Stimulated activated CD8-positive, alpha-beta memory T cell treated with anti-CD3 and anti-CD28 coated beads, Interleukin-7, amount 100 ng/mL, for 4 hours (primary cell): ENCODE measurements around the gene ARL15.
A peak's percentile ranks its signal among the peaks of the same experiment; 100 is the strongest.

ENCODE experiments used
- DNase-seq, 2 donors: peaks; one replicate each; pipeline ENCODE4 v3.0.0-alpha.2; 2020; ENCODE audit warnings: low read depth in 2 of 2

ARL15 gene

GRCh38 chr5:54315736-54316528, 5.6 kb upstream of the ARL15 start:
- no peak for DNase-seq

DNA sequence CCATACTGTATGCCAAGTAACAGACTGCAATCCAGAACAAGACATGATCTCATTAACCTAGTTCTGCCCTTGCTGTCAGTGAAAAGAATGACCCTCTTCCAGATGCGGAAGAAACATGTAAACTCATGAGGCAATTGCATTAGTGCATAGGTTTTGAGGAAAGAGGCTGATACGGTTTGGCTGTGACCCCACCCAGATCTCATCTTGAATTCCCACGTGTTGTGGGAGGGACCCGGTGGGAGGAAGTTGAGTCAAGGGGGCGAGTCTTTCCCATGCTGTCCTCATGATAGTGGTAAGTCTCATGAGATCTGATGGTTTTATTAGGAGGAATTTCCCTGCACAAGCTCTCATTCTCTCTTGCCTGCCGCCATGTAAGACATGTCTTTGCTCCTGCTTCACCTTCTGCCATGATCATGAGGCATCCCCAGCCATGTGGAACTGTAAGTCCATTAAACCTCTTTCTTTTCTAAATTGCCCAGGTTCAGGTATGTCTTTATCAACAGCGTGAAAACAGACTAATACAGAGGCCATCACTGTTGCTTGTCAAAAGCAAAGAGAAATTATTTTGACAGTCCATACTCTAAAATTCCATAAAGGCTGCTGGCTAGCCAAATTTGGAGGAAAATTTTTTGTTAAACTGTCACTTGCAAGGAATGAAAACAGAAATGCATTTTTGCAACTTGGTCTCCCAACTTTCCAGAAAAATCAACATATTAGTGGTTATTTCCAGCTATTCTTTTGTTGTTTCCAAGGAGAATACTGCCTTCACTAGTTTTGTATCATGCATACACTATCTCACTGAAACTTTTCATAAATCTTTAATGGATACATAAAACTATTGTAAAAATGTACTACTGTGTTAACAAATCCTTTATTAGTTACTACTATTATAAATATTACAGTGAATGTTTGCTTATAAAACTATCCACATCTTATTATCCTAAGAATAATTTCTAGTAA, 3.2 kb upstream of the ARL15 start:
- DNase-seq, result no peak

DNA sequence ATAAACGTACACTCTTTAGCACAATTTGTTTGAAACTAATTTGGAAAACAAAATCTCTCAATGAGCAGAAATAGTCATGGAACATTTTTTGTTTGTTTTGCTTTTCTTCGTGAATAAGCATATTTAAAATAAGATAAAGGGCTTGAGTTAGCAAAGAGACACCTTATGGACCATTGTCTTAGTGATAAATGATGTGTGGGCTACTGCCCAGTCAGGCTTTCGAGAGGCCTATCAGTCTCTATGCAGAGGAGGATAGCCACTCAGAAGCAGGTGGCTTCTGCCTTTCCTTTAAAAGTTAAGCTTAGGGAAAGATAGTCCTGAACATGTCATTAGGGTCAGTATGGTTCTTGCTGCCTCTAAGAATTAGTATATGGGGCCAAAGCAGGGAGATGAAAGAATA, 2.1 kb upstream of the ARL15 start:
- no peak for DNase-seq

DNA sequence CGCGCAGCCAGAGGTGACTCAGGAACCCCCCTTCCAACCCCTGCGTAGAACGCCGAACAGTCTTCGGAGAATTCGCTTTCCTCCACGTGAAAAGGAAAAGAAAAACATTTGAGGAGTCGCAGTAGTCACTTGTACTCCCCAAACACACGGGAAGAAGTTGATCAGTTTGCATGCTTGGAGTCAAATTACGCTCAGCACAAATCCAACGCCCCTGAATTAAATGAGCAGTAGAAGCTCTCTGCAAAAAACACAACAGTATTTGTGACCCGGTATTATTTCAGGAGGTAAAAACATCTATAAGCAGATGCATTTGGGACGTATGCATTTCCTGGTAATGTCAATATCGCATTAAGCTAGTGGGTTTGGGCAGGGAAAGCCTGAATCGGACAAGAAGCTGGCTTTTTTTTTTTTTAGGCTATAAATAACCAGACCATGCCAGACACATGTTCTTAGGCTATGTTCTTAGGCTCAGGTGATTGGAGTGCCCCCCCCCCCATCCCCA, 854 bp upstream of the ARL15 start:
- DNase-seq, result peak; percentile 12 to 27

GRCh38 chr5:54309691-54310432, 511 bp downstream of the ARL15 start:
- DNase-seq, result peak in 1 of 2 donors; percentile 8

DNA sequence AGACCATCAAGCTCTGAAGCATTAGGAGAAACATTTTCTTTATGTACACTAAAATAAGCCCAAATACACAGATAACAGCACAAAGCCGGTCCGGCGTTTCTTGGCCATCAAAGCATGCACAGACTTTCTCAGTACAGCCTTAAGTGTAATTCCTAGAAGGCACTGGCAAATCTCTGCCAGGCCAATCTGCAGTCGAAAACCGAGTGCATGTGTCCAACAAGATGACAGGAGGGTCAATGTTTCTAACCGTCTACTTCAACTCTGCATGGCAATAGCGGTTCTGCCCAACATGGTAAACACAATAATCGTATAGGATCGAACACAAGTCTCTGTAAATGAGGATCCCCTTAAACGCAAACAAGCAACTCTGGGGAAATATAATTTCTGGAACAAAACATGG, 1.1 kb downstream of the ARL15 start:
- DNase-seq, result no peak

- DNase-seq, result no peak
Observed at GRCh38 chr5:54307583-54307982, 2.8 kb downstream of the ARL15 start.

GRCh38 chr5:54306893-54307292, 3.5 kb downstream of the ARL15 start:
- no peak for DNase-seq

- no peak for DNase-seq
Observed at GRCh38 chr5:54305737-54306136, 4.6 kb downstream of the ARL15 start.

- no peak for DNase-seq
Observed at GRCh38 chr5:54304040-54304439, 6.3 kb downstream of the ARL15 start.

DNA sequence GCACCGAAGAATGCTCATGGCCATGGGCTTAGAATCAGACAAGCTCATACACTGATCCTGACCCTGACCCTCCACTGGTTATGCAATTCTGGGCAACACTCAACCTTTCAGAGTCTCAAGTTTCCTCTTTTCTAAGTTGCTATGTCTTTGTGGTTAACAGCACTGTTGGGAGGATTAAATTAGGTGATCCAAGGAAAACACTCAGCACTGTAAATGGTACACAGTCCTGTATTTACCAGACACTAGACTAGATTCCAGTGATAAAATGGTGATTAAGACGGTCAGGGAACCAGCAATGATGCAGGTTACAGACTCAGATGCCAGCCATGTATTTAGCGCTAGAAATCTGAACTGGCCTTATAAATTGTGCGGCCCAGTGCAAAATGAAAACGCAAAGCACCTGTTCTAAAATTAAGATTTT, 8.1 kb downstream of the ARL15 start:
- DNase-seq, result no peak

DNA sequence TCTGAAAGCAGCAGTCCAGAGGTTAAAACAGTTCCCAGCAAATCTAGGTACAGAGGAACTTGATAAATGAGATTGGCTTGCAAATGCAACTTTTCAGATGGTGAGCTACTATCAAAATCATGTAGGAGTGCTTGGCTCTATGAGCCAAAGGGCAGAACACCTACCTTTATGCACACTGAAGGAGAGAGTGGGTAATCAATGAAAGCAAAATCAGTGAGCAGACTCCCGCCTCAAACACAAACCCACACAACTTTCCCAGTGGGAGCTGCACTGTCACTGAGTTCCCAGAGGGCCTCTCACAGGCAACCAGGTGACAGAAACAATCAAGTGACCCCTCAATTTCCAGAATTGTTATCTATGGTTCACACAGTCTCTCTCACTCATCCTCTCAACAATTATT, 8.5 kb downstream of the ARL15 start:
- no peak for DNase-seq

- DNase-seq, result no peak
Observed at GRCh38 chr5:54301220-54301619, 9.2 kb downstream of the ARL15 start.

GRCh38 chr5:54298947-54299346, 11.4 kb downstream of the ARL15 start:
- DNase-seq, result no peak

GRCh38 chr5:54296386-54296785, 14.0 kb downstream of the ARL15 start:
- no peak for DNase-seq

- DNase-seq, result no peak
Observed at GRCh38 chr5:54295651-54296276, 14.6 kb downstream of the ARL15 start.

GRCh38 chr5:54294097-54294667, 16.2 kb downstream of the ARL15 start:
- no peak for DNase-seq

DNA sequence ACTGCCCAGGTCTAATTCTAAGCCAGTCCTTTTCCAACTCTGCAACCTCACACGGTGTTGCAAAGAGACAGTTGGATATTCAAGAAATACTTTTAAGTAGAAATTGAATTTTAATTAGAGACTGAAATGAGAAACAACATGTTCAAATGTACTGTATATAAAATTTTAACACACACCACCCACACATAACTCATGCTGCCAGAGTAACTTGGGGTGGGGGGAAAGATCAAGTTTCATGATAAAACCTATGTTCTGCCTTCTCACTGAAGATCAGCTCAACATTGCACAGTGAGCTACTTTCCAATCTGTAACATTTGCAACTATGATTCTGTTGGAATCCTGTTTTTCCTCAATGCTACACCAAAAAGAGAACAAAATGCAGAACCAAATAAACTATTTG, 17.5 kb downstream of the ARL15 start:
- no peak for DNase-seq

DNA sequence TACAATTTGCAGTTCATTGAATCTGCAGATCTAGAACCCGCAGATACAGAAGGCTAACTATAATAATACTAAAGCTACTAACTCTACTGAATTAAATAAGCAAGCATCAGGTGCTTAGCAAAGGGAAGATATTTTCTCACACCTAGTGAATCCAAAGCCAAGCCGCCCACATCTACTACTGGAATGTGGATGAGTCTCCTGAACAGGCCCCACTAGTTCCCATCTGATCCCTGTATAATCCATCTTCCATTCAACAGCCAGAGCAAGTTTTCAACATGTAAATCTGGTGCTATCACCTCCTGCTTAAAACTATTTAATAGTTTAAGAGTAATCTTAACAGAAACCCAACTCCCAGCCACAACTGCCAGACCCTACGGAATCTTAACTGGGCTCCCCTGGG, 18.9 kb downstream of the ARL15 start:
- no peak for DNase-seq

- no peak for DNase-seq
Observed at GRCh38 chr5:54289769-54290168, 20.6 kb downstream of the ARL15 start.

GRCh38 chr5:54288568-54289217, 21.7 kb downstream of the ARL15 start:
- no peak for DNase-seq
